ENCODE results near the gene RABL6.

GRCh38 chr9:136888454-136888853, 80.7 kb downstream of the RABL6 start:
- TF ChIP-seq, protein P1, sequence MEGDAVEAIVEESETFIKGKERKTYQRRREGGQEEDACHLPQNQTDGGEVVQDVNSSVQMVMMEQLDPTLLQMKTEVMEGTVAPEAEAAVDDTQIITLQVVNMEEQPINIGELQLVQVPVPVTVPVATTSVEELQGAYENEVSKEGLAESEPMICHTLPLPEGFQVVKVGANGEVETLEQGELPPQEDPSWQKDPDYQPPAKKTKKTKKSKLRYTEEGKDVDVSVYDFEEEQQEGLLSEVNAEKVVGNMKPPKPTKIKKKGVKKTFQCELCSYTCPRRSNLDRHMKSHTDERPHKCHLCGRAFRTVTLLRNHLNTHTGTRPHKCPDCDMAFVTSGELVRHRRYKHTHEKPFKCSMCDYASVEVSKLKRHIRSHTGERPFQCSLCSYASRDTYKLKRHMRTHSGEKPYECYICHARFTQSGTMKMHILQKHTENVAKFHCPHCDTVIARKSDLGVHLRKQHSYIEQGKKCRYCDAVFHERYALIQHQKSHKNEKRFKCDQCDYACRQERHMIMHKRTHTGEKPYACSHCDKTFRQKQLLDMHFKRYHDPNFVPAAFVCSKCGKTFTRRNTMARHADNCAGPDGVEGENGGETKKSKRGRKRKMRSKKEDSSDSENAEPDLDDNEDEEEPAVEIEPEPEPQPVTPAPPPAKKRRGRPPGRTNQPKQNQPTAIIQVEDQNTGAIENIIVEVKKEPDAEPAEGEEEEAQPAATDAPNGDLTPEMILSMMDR (IDR thresholded peaks at IDR 0.05; ENCODE audit: insufficient read depth, low read depth, low read length) = no peak
- TF ChIP-seq EZH2 (IDR thresholded peaks at IDR 0.05; ENCODE audit: insufficient read depth, low read length) = no peak
